NCI-H2029 treated with DMSO at 0.1 percent for 48 hours (cell line): ENCODE data around the gene TYRO3.
"Not testable (repeated sequence)": the region's sequence is repeated elsewhere in the genome, so short reads cannot be mapped to it uniquely, and the experiment has no call there.

Experiments used
- DNase-seq: peaks from one replicate; lab custom pipeline; 2025; lab: John Stamatoyannopoulos, UW

TYRO3 gene

GRCh38 chr15:41554343-41554742 lies 4.7 kb upstream of the TYRO3 start:
- DNase-seq: no peak

- DNase-seq: no peak
Observed at GRCh38 chr15:41554915-41555314, 4.1 kb upstream of the TYRO3 start.

GRCh38 chr15:41556677-41557076 lies 2.3 kb upstream of the TYRO3 start:
- DNase-seq: no peak

- DNase-seq: no peak
Observed at GRCh38 chr15:41557673-41558399, 1.2 kb upstream of the TYRO3 start.

- no peak for DNase-seq
Observed at GRCh38 chr15:41559239-41559782, 299 bp downstream of the TYRO3 start.

- DNase-seq: no peak
Observed at GRCh38 chr15:41560572-41560874, 1.5 kb downstream of the TYRO3 start.

GRCh38 chr15:41561104-41561776 lies 2.2 kb downstream of the TYRO3 start:
- DNase-seq: no peak

GRCh38 chr15:41561777-41562145 lies 2.7 kb downstream of the TYRO3 start:
- no peak for DNase-seq

GRCh38 chr15:41562244-41562643 lies 3.2 kb downstream of the TYRO3 start:
- DNase-seq: no peak

GRCh38 chr15:41562784-41563198 lies 3.8 kb downstream of the TYRO3 start:
- no peak for DNase-seq

GRCh38 chr15:41564286-41564959 lies 5.4 kb downstream of the TYRO3 start:
- DNase-seq: no peak

GRCh38 chr15:41564960-41565502 lies 6.0 kb downstream of the TYRO3 start:
- no peak for DNase-seq

- DNase-seq: no peak
Observed at GRCh38 chr15:41565702-41566101, 6.7 kb downstream of the TYRO3 start.

GRCh38 chr15:41566121-41566885 lies 7.3 kb downstream of the TYRO3 start:
- DNase-seq: no peak

GRCh38 chr15:41567261-41567660 lies 8.2 kb downstream of the TYRO3 start:
- DNase-seq: no peak

- DNase-seq: no peak
Observed at GRCh38 chr15:41567862-41568261, 8.8 kb downstream of the TYRO3 start.

- DNase-seq: no peak
Observed at GRCh38 chr15:41568350-41569017, 9.5 kb downstream of the TYRO3 start.

GRCh38 chr15:41569232-41569631 lies 10.2 kb downstream of the TYRO3 start:
- DNase-seq: not testable (repeated sequence)

GRCh38 chr15:41570764-41571163 lies 11.8 kb downstream of the TYRO3 start:
- DNase-seq: no peak

GRCh38 chr15:41571948-41572347 lies 12.9 kb downstream of the TYRO3 start:
- DNase-seq: no peak

GRCh38 chr15:41572866-41573265 lies 13.9 kb downstream of the TYRO3 start:
- DNase-seq: no peak
